MCF 10A (cell line): Measurements from ENCODE around the gene SUN3. TPM values are rescaled to one million over a fixed set of nuclear protein-coding genes. Genes with fewer than 3 reads are reported as not detected.

Source experiments
- BruUV-seq: library from RNA; stranded (reverse); fragments of 400-500 nt; replicated peaks from 2 replicates; lab custom pipeline; 2021; lab: Mats Ljungman, UMichigan
- CTCF ChIA-PET: fragments of 300-600 bp; sonication (Branson Sonifier 250); formaldehyde crosslinking; extraction: SDS; loops from one replicate; lab custom pipeline; 2021; ENCODE audit warnings: antibody characterized with exemption, inconsistent platforms; lab: Yijun Ruan, JAX
- POLR2A ChIA-PET: fragments of 300-600, 350-650 bp; sonication (Branson Sonifier 250); formaldehyde crosslinking; extraction: SDS; loops from one replicate; lab custom pipeline; 2020; ENCODE audit warnings: antibody characterized with exemption, inconsistent platforms; lab: Yijun Ruan, JAX
- DNase-seq: peaks from one replicate; pipeline ENCODE4 v3.0.0-alpha.2; 2018; ENCODE audit not compliant: unreplicated experiment
- H3K27ac Mint-ChIP-seq: one replicate; pipeline ENCODE4 v1.8.0; 2022; ENCODE audit warnings: mild to moderate bottlenecking, low read depth, mixed read lengths; ENCODE audit not compliant: unreplicated experiment
- H3K27me3 Mint-ChIP-seq: one replicate; pipeline ENCODE4 v1.8.0; 2022; ENCODE audit warnings: mixed read lengths; ENCODE audit not compliant: insufficient read depth, unreplicated experiment
- H3K36me3 Mint-ChIP-seq: one replicate; pipeline ENCODE4 v1.8.0; 2022; ENCODE audit warnings: mild to moderate bottlenecking, moderate library complexity, mixed read lengths; ENCODE audit not compliant: insufficient read depth, unreplicated experiment
- H3K4me1 Mint-ChIP-seq: one replicate; pipeline ENCODE4 v1.8.0; 2022; ENCODE audit warnings: mixed read lengths; ENCODE audit not compliant: insufficient read depth, unreplicated experiment
- H3K4me3 Mint-ChIP-seq: one replicate; pipeline ENCODE4 v1.8.0; 2022; ENCODE audit warnings: mild to moderate bottlenecking, moderate library complexity, mixed read lengths; ENCODE audit not compliant: unreplicated experiment
- H3K9me3 Mint-ChIP-seq: one replicate; pipeline ENCODE4 v1.8.0; 2022; ENCODE audit warnings: mixed read lengths; ENCODE audit not compliant: unreplicated experiment
- intact Hi-C: fragments of 100-400 bp; cut with micrococcal nuclease; formaldehyde crosslinking; loops from 2 replicates; pipeline ENCODE4 v1.14.1; 2022
- total RNA-seq: library from RNA; stranded (reverse); gene quantifications from 2 replicates; pipeline ENCODE4 v1.2.3, GENCODE V29; 2022
- TF ChIP-seq, protein P1 (sequence below): fragments of 200-600 bp; IDR thresholded peaks from one replicate; pipeline ENCODE4 v1.8.0; 2022; ENCODE audit warnings: antibody characterized with exemption, mild to moderate bottlenecking; ENCODE audit not compliant: unreplicated experiment

SUN3 gene
- total RNA-seq, 1 experiment from 2014 or later, result not detected

DNA sequence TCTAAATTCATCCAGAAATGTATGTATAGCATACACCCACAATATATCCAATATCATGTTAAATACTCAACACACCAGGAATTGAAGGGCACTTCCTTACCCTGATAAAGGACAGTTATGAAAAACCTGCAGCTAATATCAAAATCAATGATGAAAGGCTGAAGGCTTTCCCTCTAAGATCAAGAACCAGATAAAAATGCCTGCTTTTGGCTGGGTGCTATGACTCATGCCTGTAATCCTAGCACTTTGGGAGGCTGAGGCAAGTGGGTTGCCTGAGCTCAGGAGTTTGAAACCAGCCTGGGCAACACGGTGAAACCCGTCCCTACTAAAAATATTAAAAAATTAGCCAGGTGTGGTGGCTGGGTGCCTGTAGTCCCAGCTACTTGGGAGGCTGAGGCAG, 38.6 kb upstream of the SUN3 start:
- DNase-seq, result peak; percentile 24
- intact Hi-C loops, result no loop called here
- BruUV-seq, result no TSS peak
- Mint-ChIP-seq H3K4me1 (peaks cover 4% of the 10 kb centered on the region), H3K9me3 (peaks cover 14% of the 10 kb centered on the region), H3K27ac (no peak overlapping the region), H3K4me3 (no peak overlapping the region), H3K27me3 (no peaks in the 10 kb centered on the region), H3K36me3 (no peaks in the 10 kb centered on the region)
- TF ChIP-seq, protein P1, sequence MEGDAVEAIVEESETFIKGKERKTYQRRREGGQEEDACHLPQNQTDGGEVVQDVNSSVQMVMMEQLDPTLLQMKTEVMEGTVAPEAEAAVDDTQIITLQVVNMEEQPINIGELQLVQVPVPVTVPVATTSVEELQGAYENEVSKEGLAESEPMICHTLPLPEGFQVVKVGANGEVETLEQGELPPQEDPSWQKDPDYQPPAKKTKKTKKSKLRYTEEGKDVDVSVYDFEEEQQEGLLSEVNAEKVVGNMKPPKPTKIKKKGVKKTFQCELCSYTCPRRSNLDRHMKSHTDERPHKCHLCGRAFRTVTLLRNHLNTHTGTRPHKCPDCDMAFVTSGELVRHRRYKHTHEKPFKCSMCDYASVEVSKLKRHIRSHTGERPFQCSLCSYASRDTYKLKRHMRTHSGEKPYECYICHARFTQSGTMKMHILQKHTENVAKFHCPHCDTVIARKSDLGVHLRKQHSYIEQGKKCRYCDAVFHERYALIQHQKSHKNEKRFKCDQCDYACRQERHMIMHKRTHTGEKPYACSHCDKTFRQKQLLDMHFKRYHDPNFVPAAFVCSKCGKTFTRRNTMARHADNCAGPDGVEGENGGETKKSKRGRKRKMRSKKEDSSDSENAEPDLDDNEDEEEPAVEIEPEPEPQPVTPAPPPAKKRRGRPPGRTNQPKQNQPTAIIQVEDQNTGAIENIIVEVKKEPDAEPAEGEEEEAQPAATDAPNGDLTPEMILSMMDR, result no peak
- CTCF ChIA-PET, result no interaction called here
- POLR2A ChIA-PET, result interaction anchor here (0.9 kb wide), 1 partner anchor 19 kb away, joined by 3 read pairs; no protein-coding TSS in a partner anchor

DNA sequence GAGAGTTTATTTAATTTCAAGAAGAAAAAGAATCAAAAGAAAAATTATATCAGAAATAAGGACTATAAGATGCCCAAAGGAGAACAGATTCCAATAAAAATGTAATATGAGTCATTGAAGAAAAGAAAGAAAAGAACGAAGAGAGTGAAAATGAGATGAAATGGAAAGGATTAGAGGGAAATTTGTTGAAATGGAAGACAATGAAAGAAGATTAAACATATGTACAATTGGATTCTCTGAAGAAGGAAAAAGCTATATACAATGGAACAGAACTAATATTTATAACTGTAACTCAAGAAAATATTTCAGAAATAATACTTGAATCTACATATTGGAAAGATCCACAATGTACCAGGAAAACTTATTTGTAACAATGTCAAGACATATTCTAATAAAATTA, 35.1 kb upstream of the SUN3 start:
- H3K4me3 Mint-ChIP-seq, result no peak overlapping the region
- peaks cover 4% of the 10 kb centered on the region for H3K4me1 Mint-ChIP-seq

DNA sequence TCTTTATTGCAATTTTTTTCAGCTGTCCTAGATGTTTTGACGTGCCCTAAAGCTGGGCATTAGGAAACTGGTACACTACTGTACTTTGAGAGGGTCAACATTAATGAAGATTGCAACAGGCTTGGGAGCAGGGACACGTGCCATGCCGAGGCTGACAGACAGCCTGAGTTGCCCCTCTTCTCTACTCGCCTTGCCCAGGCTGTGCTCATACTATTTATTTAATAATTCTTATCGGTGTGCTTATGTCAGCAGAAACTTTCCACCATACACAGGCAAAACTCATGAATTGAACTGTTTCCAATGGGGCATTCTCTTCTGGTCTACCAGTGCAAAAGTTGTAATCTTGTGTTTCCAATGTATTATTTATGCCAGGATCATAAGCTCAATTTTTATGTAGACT, 30.8 kb upstream of the SUN3 start:
- no peak for DNase-seq
- Mint-ChIP-seq H3K36me3 (no peaks in the 10 kb centered on the region), H3K4me1 (no peaks in the 10 kb centered on the region), H3K4me3 (no peak overlapping the region), H3K27me3 (no peaks in the 10 kb centered on the region), H3K9me3 (peaks cover 20% of the 10 kb centered on the region), H3K27ac (no peak overlapping the region)
- intact Hi-C loops, result no loop called here
- POLR2A ChIA-PET, result interaction anchor here (0.6 to 1.0 kb wide), 2 partner anchors 12 to 29 kb away, joined by 3 to 4 read pairs; partner anchors contain the start of gene UPP1
- TF ChIP-seq, protein P1, result no peak
- no TSS peak for BruUV-seq
- CTCF ChIA-PET, result interaction anchor here (1.4 kb wide), 1 partner anchor 22 kb away, joined by 3 read pairs; no protein-coding TSS in a partner anchor

More for the DNA sequence above, 35.1 kb upstream of the SUN3 start:
- no TSS peak for BruUV-seq
- intact Hi-C loops, result no loop called here
- POLR2A ChIA-PET, result no interaction called here
- H3K27me3 Mint-ChIP-seq, result no peaks in the 10 kb centered on the region
- CTCF ChIA-PET, result no interaction called here
- DNase-seq, result no peak
- TF ChIP-seq, protein P1, result no peak
- peaks cover 14% of the 10 kb centered on the region for H3K9me3 Mint-ChIP-seq
- no peak overlapping the region for H3K27ac Mint-ChIP-seq
- H3K36me3 Mint-ChIP-seq, result no peaks in the 10 kb centered on the region

DNA sequence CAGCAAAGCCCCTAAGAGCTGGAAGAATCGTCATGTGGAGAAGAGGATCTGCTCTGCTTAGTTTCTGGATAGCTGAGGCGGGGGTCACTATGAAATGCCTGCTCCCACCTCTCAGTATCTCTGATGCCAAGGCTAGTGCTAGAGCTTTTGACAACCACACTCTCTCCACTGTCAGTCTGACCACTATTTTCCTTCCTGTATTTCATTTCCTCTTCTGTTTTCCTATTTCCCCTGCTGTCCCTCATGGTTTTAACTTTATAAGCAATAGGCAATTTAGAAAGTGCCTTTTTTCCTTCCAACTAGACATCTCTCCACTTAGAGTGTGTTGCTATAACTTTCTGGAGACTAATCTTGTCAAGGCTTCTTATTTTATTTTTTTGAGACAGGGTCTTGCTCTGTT, 30.1 kb upstream of the SUN3 start:
- no TSS peak for BruUV-seq
- Mint-ChIP-seq H3K27ac (no peak overlapping the region), H3K27me3 (no peaks in the 10 kb centered on the region), H3K9me3 (peaks cover 17% of the 10 kb centered on the region), H3K4me3 (no peak overlapping the region), H3K36me3 (no peaks in the 10 kb centered on the region), H3K4me1 (no peaks in the 10 kb centered on the region)
- intact Hi-C loops, result no loop called here
- POLR2A ChIA-PET, result interaction anchor here (1.2 kb wide), 1 partner anchor 33 kb away, joined by 5 read pairs; no protein-coding TSS in a partner anchor
- CTCF ChIA-PET, result interaction anchor here (1.4 kb wide), 1 partner anchor 21 kb away, joined by 3 read pairs; no protein-coding TSS in a partner anchor
- TF ChIP-seq, protein P1, result no peak
- no peak for DNase-seq
